Activated T-cell treated with anti-CD3 and anti-CD28 coated beads, Interleukin-2, amount 50 U/mL, for 24 hours (primary cell): Measurements from ENCODE around the gene ANO5.

Experiments used
- DNase-seq: peaks from one replicate; pipeline ENCODE4 v3.0.0-alpha.2; 2020
- H3K27ac Mint-ChIP-seq: 2 replicates; pipeline ENCODE4 v1.8.0; 2020; ENCODE audit warnings: mild to moderate bottlenecking, mixed read lengths
- H3K27me3 Mint-ChIP-seq: 2 replicates; pipeline ENCODE4 v1.8.0; 2020; ENCODE audit warnings: mixed read lengths
- H3K36me3 Mint-ChIP-seq: 2 replicates; pipeline ENCODE4 v1.8.0; 2020; ENCODE audit warnings: low read depth, mixed read lengths
- H3K4me1 Mint-ChIP-seq: 2 replicates; pipeline ENCODE4 v1.8.0; 2020; ENCODE audit warnings: low read depth, mixed read lengths
- H3K4me3 Mint-ChIP-seq: 2 replicates; pipeline ENCODE4 v1.8.0; 2020; ENCODE audit warnings: mild to moderate bottlenecking, moderate library complexity, mixed read lengths
- H3K9me3 Mint-ChIP-seq: 2 replicates; pipeline ENCODE4 v1.8.0; 2020; ENCODE audit warnings: mixed read lengths

Gene ANO5

GRCh38 chr11:22190827-22191463 lies 1.9 kb upstream of the ANO5 start:
- peaks cover 6% of the 10 kb centered on the region for H3K4me1 Mint-ChIP-seq
- peaks cover 43% of the 10 kb centered on the region for H3K27me3 Mint-ChIP-seq
- no peak for DNase-seq
- no peaks in the 10 kb centered on the region for H3K36me3 Mint-ChIP-seq
- peaks cover 4% of the 10 kb centered on the region for H3K9me3 Mint-ChIP-seq
- no peak overlapping the region for H3K27ac Mint-ChIP-seq
- no peak overlapping the region for H3K4me3 Mint-ChIP-seq

- peaks cover under 1% of the 10 kb centered on the region for H3K9me3 Mint-ChIP-seq
- no peak overlapping the region for H3K27ac Mint-ChIP-seq
- H3K36me3 Mint-ChIP-seq: no peaks in the 10 kb centered on the region
- peaks cover 43% of the 10 kb centered on the region for H3K27me3 Mint-ChIP-seq
- DNase-seq: no peak
- H3K4me1 Mint-ChIP-seq: peaks cover 6% of the 10 kb centered on the region
- H3K4me3 Mint-ChIP-seq: peak overlapping the region; percentile 46
Observed at GRCh38 chr11:22192289-22192641, 620 bp upstream of the ANO5 start.

- Mint-ChIP-seq H3K9me3 (no peaks in the 10 kb centered on the region), H3K27ac (no peak overlapping the region), H3K4me1 (peaks cover 6% of the 10 kb centered on the region), H3K27me3 (peaks cover 43% of the 10 kb centered on the region), H3K4me3 (peak overlapping the region; percentile 46), H3K36me3 (no peaks in the 10 kb centered on the region)
- DNase-seq: no peak
Observed at GRCh38 chr11:22193348-22194051, 615 bp downstream of the ANO5 start.

GRCh38 chr11:22194306-22194705 lies 1.4 kb downstream of the ANO5 start:
- Mint-ChIP-seq H3K4me1 (peaks cover 6% of the 10 kb centered on the region), H3K4me3 (no peak overlapping the region), H3K36me3 (no peaks in the 10 kb centered on the region), H3K27ac (no peak overlapping the region), H3K9me3 (no peaks in the 10 kb centered on the region), H3K27me3 (peaks cover 43% of the 10 kb centered on the region)
- no peak for DNase-seq

- H3K27ac Mint-ChIP-seq: no peak overlapping the region
- peaks cover 6% of the 10 kb centered on the region for H3K4me1 Mint-ChIP-seq
- H3K9me3 Mint-ChIP-seq: no peaks in the 10 kb centered on the region
- no peak overlapping the region for H3K4me3 Mint-ChIP-seq
- no peaks in the 10 kb centered on the region for H3K36me3 Mint-ChIP-seq
- peaks cover 43% of the 10 kb centered on the region for H3K27me3 Mint-ChIP-seq
- DNase-seq: no peak
Observed at GRCh38 chr11:22194907-22195306, 2.0 kb downstream of the ANO5 start.

GRCh38 chr11:22197139-22198005 lies 4.5 kb downstream of the ANO5 start:
- Mint-ChIP-seq H3K9me3 (no peaks in the 10 kb centered on the region), H3K36me3 (no peaks in the 10 kb centered on the region), H3K4me1 (peaks cover 6% of the 10 kb centered on the region), H3K4me3 (no peak overlapping the region), H3K27me3 (peaks cover 27% of the 10 kb centered on the region), H3K27ac (no peak overlapping the region)
- DNase-seq: no peak

GRCh38 chr11:22199243-22199642 lies 6.4 kb downstream of the ANO5 start:
- no peaks in the 10 kb centered on the region for H3K4me1 Mint-ChIP-seq
- no peaks in the 10 kb centered on the region for H3K36me3 Mint-ChIP-seq
- no peak overlapping the region for H3K4me3 Mint-ChIP-seq
- no peaks in the 10 kb centered on the region for H3K9me3 Mint-ChIP-seq
- H3K27me3 Mint-ChIP-seq: peaks cover 8% of the 10 kb centered on the region
- no peak overlapping the region for H3K27ac Mint-ChIP-seq
- DNase-seq: no peak

GRCh38 chr11:22203281-22203680 lies 10.4 kb downstream of the ANO5 start:
- H3K27ac Mint-ChIP-seq: no peak overlapping the region
- no peak overlapping the region for H3K4me3 Mint-ChIP-seq
- no peak for DNase-seq
- no peaks in the 10 kb centered on the region for H3K9me3 Mint-ChIP-seq
- H3K36me3 Mint-ChIP-seq: no peaks in the 10 kb centered on the region
- H3K27me3 Mint-ChIP-seq: peaks cover 2% of the 10 kb centered on the region
- H3K4me1 Mint-ChIP-seq: no peaks in the 10 kb centered on the region

- H3K4me3 Mint-ChIP-seq: no peak overlapping the region
- no peaks in the 10 kb centered on the region for H3K9me3 Mint-ChIP-seq
- DNase-seq: no peak
- H3K27me3 Mint-ChIP-seq: peaks cover 2% of the 10 kb centered on the region
- H3K36me3 Mint-ChIP-seq: no peaks in the 10 kb centered on the region
- H3K4me1 Mint-ChIP-seq: no peaks in the 10 kb centered on the region
- no peak overlapping the region for H3K27ac Mint-ChIP-seq
Observed at GRCh38 chr11:22207162-22207561, 14.3 kb downstream of the ANO5 start.

- Mint-ChIP-seq H3K36me3 (no peaks in the 10 kb centered on the region), H3K4me1 (no peaks in the 10 kb centered on the region), H3K27me3 (peaks cover 2% of the 10 kb centered on the region), H3K9me3 (no peaks in the 10 kb centered on the region), H3K4me3 (no peak overlapping the region), H3K27ac (no peak overlapping the region)
- DNase-seq: no peak
Observed at GRCh38 chr11:22208151-22208858, 15.4 kb downstream of the ANO5 start.

GRCh38 chr11:22216940-22217339 lies 24.1 kb downstream of the ANO5 start:
- H3K36me3 Mint-ChIP-seq: no peaks in the 10 kb centered on the region
- no peak for DNase-seq
- no peaks in the 10 kb centered on the region for H3K27me3 Mint-ChIP-seq
- H3K4me3 Mint-ChIP-seq: no peak overlapping the region
- H3K27ac Mint-ChIP-seq: no peak overlapping the region
- no peaks in the 10 kb centered on the region for H3K4me1 Mint-ChIP-seq
- no peaks in the 10 kb centered on the region for H3K9me3 Mint-ChIP-seq

GRCh38 chr11:22221143-22221542 lies 28.3 kb downstream of the ANO5 start:
- Mint-ChIP-seq H3K27me3 (no peaks in the 10 kb centered on the region), H3K36me3 (no peaks in the 10 kb centered on the region), H3K9me3 (no peaks in the 10 kb centered on the region), H3K4me3 (no peak overlapping the region), H3K27ac (no peak overlapping the region), H3K4me1 (no peaks in the 10 kb centered on the region)
- no peak for DNase-seq

GRCh38 chr11:22225190-22225589 lies 32.3 kb downstream of the ANO5 start:
- Mint-ChIP-seq H3K9me3 (no peaks in the 10 kb centered on the region), H3K27ac (no peak overlapping the region), H3K4me1 (no peaks in the 10 kb centered on the region), H3K27me3 (no peaks in the 10 kb centered on the region), H3K4me3 (no peak overlapping the region), H3K36me3 (no peaks in the 10 kb centered on the region)
- no peak for DNase-seq

GRCh38 chr11:22234743-22235142 lies 41.9 kb downstream of the ANO5 start:
- no peaks in the 10 kb centered on the region for H3K27me3 Mint-ChIP-seq
- no peaks in the 10 kb centered on the region for H3K4me1 Mint-ChIP-seq
- no peak overlapping the region for H3K27ac Mint-ChIP-seq
- no peaks in the 10 kb centered on the region for H3K9me3 Mint-ChIP-seq
- no peaks in the 10 kb centered on the region for H3K36me3 Mint-ChIP-seq
- no peak overlapping the region for H3K4me3 Mint-ChIP-seq
- no peak for DNase-seq
